Ectodermal cell (in vitro differentiated cells): ENCODE results near the gene RSAD1.

ENCODE experiments used
- H3K27ac ChIP-seq: 2 replicates; pipeline ENCODE4 v1.7.0; 2013; ENCODE audit warnings: mild to moderate bottlenecking, low read depth, low read length; ENCODE audit not compliant: insufficient read depth, poor library complexity, severe bottlenecking
- H3K27me3 ChIP-seq: 2 replicates; pipeline ENCODE4 v1.7.0; 2013; ENCODE audit warnings: mild to moderate bottlenecking, low read length; ENCODE audit not compliant: insufficient read depth, control insufficient read depth, poor library complexity, severe bottlenecking
- H3K36me3 ChIP-seq: one replicate; pipeline ENCODE4 v1.7.0; 2013; ENCODE audit warnings: low read length; ENCODE audit not compliant: control insufficient read depth, insufficient read depth
- H3K4me1 ChIP-seq: one replicate; pipeline ENCODE4 v1.7.0; 2013; ENCODE audit warnings: low read length; ENCODE audit not compliant: control insufficient read depth, insufficient read depth
- H3K4me3 ChIP-seq: 2 replicates; pipeline ENCODE4 v1.7.0; 2013; ENCODE audit warnings: low read depth, low read length, control low read depth; ENCODE audit not compliant: insufficient read depth
- H3K9me3 ChIP-seq: 2 replicates; pipeline ENCODE4 v1.7.0; 2013; ENCODE audit warnings: mild to moderate bottlenecking, low read length, moderate library complexity; ENCODE audit not compliant: control insufficient read depth
- WGBS, 2 experiments: methylation state at CpG; one replicate each; pipeline ENCODE4 v1.1.7; 2013; ENCODE audit warnings: missing lambda C conversion rate in 2 of 2; 5-methylcytosine and 5-hydroxymethylcytosine counted together

RSAD1 gene

DNA sequence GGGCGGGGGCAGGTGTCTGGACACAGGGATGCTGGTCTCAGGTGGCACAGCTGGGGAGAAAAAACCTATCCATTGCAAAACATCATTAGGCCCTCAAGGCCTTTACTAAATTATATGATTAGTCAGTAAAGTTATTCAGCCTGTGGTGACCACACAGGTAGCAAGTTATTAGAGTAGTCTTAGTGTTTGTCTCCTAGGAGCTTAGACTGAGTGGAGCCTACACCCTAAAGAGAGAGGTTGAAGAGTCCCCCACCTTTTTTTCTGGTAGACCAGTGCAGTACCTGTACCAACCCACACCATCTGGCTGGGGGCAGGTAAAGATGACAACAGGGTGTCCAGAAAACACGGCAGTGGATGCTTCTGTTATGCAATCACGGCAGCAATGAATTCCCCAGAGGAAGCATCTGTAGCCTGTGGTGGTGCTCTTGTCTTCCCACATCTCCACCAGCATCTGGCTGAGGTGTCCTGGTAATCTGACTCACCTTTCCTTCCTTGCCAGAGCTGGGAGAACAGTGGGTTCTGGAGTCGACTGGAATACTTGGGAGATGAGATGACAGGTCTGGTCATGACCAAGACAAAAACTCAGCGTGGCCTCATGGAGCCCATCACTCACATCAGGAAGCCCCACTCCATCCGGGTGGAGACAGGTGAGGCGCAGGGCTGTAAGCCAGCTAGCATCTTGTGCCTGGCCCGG is 40.6 kb downstream of the RSAD1 start:
- Histone ChIP-seq H3K4me3 (no peak overlapping the region), H3K9me3 (no peaks in the 10 kb centered on the region), H3K4me1 (peaks cover 21% of the 10 kb centered on the region), H3K27ac (no peak overlapping the region), H3K27me3 (no peaks in the 10 kb centered on the region), H3K36me3 (no peaks in the 10 kb centered on the region)
- WGBS, 2 experiments: 92 to 96% methylated on average over 7 to 8 of the region's 8 CpGs

DNA sequence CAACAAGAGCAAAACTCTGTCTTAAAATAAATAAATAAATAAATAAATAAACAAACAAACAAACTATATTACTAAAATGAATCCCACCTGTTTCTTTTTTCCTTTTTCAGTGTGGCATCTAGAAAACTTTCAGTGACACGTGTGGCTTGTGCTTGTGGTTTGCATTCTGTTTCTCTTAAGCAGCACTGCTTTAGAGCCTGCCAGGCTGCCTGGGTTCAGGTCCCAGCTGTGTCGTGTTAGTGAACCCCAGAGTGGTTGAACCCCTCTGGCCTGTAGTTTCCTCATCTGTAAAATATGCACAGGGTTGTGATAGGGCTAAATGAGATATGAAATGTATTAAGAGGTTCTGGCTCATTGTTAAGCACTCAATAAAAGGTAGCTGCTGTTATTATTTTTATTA is 41.8 kb downstream of the RSAD1 start:
- Histone ChIP-seq H3K4me3 (no peak overlapping the region), H3K36me3 (no peaks in the 10 kb centered on the region), H3K27ac (no peak overlapping the region), H3K27me3 (no peaks in the 10 kb centered on the region), H3K9me3 (no peaks in the 10 kb centered on the region), H3K4me1 (peaks cover 9% of the 10 kb centered on the region)
- WGBS, 2 experiments: 93 to 94% methylated on average over 2 of the region's 2 CpGs

DNA sequence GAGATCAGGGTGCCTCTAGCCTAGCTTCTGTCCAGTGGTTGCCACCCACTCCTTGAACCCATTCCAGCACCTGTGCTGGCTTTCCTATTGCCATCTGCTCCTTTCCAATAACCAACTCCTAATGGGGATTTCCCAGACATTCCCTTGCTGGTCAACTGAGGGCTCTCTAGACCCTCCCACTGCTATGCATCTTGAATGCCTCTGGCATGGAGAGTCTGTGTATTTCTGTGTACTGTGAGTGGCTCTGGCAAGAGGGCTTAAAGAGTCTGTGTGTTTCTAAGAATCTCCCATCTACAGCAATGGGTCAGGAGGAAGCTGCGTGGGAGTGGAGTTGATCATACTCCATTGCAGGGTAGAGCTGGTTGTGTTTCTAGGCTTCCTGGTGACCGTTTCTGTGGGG is 42.9 kb downstream of the RSAD1 start:
- H3K4me3 ChIP-seq: no peak overlapping the region
- H3K36me3 ChIP-seq: no peaks in the 10 kb centered on the region
- peaks cover 8% of the 10 kb centered on the region for H3K4me1 ChIP-seq
- no peak overlapping the region for H3K27ac ChIP-seq
- H3K9me3 ChIP-seq: no peaks in the 10 kb centered on the region
- 88 to 91% methylated on average over 2 of the region's 2 CpGs for WGBS, 2 experiments
- H3K27me3 ChIP-seq: no peaks in the 10 kb centered on the region

DNA sequence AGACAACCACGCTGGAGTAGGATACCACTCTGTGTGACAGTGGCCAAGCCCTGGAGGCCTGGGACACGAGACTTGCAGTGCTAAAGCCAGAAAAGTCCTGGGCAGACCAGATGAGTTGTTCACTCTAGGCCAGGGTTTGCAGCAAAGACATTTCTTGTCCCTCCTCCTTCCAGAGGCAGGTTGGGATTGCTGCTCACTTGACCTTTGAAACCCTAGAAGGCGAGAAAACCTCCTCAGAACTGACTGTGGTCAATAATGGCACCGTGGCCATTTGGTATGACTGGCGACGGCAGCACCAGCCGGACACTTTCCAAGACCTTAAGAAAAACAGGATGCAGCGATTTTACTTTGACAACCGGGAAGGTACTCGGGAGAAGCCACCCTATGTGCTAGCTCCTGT is 44.1 kb downstream of the RSAD1 start:
- Histone ChIP-seq H3K36me3 (no peaks in the 10 kb centered on the region), H3K27ac (no peak overlapping the region), H3K4me1 (peaks cover 8% of the 10 kb centered on the region), H3K9me3 (no peaks in the 10 kb centered on the region), H3K4me3 (no peak overlapping the region), H3K27me3 (no peaks in the 10 kb centered on the region)
- 95 to 96% methylated on average over 10 of the region's 10 CpGs for WGBS, 2 experiments

DNA sequence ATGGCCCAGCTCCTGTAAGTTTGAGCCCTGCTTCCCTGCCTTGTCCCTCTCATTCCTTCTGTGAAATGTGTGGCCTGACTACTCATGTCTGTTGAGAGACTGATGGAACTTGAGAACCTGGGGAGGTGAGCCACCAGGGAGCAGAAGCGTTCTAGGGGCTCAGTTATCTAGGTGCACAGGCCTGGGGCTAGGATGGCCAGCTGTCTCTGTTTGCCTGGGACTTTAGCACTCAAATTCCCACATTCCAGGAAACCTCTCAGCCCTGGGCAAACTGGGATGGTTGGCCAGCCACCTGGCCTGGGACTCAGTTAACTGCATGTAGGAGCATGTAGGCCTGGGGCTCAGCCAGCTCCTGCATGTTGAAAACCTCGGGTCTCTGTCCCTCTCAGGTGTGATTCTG is 44.5 kb downstream of the RSAD1 start:
- Histone ChIP-seq H3K9me3 (no peaks in the 10 kb centered on the region), H3K27me3 (no peaks in the 10 kb centered on the region), H3K36me3 (no peaks in the 10 kb centered on the region), H3K4me3 (no peak overlapping the region), H3K4me1 (peaks cover 8% of the 10 kb centered on the region), H3K27ac (no peak overlapping the region)
- 93 to 95% methylated on average over 2 of the region's 2 CpGs for WGBS, 2 experiments

DNA sequence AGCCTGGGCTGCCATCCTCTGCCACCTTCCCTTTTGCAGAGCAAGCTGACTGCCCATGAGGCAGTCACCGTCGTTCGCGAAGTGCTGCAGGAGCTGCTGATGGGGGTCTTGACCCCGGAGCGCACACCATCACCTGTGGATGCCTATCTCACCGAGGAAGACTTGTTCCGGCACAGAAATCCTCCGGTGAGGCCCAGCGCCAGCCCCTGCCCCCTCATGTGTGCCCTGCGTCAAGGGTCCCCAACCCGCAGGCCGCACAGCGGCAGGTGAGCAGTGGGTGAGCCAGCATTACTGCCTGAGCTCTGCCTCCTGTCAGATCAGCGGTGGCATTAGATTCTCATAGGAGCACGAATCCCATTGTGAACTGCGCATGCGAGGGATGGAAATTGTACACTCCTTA is 46.2 kb downstream of the RSAD1 start:
- H3K27me3 ChIP-seq: no peaks in the 10 kb centered on the region
- H3K27ac ChIP-seq: no peak overlapping the region
- H3K36me3 ChIP-seq: no peaks in the 10 kb centered on the region
- WGBS, 2 experiments: 95 to 97% methylated on average over 18 of the region's 18 CpGs
- no peaks in the 10 kb centered on the region for H3K9me3 ChIP-seq
- no peak overlapping the region for H3K4me3 ChIP-seq
- no peaks in the 10 kb centered on the region for H3K4me1 ChIP-seq

DNA sequence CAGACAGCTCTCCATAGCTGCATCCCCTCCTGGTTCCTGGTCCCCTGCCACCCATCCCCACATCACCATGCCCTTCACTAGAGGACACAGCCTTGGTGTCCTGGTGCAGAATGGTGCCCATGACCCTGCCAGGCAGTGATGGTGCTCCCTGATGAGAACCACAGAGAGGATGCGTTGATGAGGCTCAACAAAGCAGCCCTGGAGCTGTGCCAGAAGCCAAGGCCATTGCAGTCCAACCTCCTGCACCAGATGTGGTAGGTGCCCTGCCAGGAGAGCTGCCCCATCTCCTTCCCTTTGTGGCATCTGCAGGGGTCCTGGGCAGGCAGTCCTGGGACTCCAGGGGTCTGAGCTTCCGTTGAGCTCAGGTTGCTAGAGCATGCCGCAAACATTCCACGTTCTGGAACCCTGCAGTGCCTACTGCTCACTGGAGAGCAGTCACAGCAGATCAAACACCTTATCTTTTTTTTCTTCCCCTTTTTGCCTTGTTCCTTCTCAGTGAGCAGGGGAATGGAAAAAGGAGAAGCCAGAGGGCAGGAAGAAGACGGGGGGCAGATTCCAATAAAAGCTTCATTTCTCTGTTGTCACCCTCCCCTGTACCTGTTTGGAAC is 48.6 kb downstream of the RSAD1 start:
- Histone ChIP-seq H3K4me1 (peaks cover 4% of the 10 kb centered on the region), H3K4me3 (no peak overlapping the region), H3K27ac (no peak overlapping the region), H3K27me3 (peaks cover 13% of the 10 kb centered on the region), H3K36me3 (no peaks in the 10 kb centered on the region), H3K9me3 (no peaks in the 10 kb centered on the region)
- WGBS, 2 experiments: 45 to 47% methylated on average over 5 of the region's 5 CpGs

DNA sequence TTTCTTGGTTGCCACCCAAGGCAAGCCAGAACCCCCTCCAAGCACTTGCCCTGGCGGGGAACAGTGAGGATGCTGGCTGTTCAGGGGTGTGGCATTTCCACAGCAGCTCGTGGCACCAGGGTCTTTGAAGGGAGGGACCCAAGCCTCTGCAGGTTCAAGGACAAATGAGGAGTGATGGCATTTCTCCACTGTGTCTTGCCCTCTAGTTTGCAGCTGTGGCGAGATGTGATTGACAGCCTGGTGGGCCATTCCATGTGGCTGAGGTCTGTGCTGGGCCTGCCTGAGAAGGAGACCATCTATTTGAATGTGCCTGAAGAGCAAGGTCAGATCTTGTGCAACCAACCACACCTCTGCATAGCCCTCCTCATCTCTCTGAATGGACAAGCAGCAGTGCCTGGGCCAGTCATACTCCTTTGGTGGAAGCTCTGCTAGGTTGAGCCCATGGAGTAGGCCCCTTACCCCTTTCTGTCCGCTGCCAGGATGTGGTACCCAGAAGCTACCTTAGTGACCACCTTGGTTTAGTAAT is 49.4 kb downstream of the RSAD1 start:
- peaks cover 12% of the 10 kb centered on the region for H3K4me1 ChIP-seq
- no peaks in the 10 kb centered on the region for H3K36me3 ChIP-seq
- no peak overlapping the region for H3K27ac ChIP-seq
- no peaks in the 10 kb centered on the region for H3K9me3 ChIP-seq
- 47 to 49% methylated on average over 4 of the region's 4 CpGs for WGBS, 2 experiments
- H3K4me3 ChIP-seq: no peak overlapping the region
- peaks cover 20% of the 10 kb centered on the region for H3K27me3 ChIP-seq

DNA sequence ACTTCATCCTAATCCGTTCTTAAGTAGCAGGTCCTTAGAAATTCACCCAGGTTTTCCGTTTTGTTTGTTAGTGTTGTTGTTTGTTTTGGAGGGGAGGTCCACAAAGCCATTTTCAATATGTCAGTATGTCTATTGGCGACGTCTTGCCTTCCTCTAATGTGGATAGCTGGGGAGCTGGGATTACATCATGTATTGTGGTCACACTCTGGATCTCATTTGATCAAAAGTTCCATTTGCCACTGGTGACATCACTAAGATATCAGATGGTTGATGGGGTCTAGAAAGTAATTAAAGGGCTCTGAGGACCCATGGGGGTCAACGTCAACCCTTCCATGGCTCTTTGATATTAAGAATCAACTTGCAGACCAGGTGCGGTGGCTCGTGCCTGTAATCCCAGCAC is 51.2 kb downstream of the RSAD1 start:
- 95 to 96% methylated on average over 7 of the region's 7 CpGs for WGBS, 2 experiments
- H3K27me3 ChIP-seq: peaks cover 39% of the 10 kb centered on the region

DNA sequence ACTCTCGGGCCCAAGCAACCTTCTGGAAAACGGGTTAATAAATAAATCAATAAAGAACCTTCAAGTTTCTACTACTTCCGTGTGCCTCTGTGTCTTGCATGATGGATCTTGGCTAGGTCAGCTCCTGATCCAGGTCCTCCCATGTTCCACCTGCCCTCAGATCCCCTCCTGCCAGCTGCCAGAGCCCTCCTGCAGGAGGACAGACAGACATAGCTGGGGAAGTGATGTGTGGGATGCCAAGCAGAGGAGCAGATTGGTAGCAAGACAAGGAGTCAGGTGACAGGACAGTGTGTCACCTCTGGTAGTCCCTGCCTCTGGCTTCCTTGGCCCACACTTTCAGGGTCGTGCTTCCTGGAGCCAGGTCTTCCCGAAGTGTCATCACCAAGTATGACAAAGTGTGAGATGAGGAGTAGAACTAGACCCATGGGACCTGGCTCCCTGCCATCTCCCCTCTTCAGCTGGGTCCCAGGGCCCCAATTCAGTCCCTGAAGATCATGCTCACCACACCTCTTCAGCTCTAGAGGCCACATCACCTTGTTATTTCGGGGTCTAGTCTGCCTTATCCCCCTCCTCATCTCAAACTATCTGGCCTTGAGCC is 52.9 kb downstream of the RSAD1 start:
- 86 to 90% methylated on average over 6 of the region's 6 CpGs for whole genome bisulfite sequencing, 2 experiments
- Histone ChIP-seq H3K9me3 (no peaks in the 10 kb centered on the region), H3K27me3 (peaks cover 42% of the 10 kb centered on the region), H3K4me1 (peaks cover 23% of the 10 kb centered on the region), H3K27ac (no peak overlapping the region), H3K36me3 (no peaks in the 10 kb centered on the region), H3K4me3 (no peak overlapping the region)

More for the DNA sequence above, 51.2 kb downstream of the RSAD1 start:
- H3K36me3 ChIP-seq: no peaks in the 10 kb centered on the region
- peaks cover 23% of the 10 kb centered on the region for H3K4me1 ChIP-seq
- H3K9me3 ChIP-seq: no peaks in the 10 kb centered on the region
- no peak overlapping the region for H3K27ac ChIP-seq
- no peak overlapping the region for H3K4me3 ChIP-seq
